Mucosa of stomach (tissue), 1 donor: ENCODE results near the gene AOAH.
"Not testable (repeated sequence)": the region's sequence is repeated elsewhere in the genome, so short reads cannot be mapped to it uniquely, and the experiment has no call there.

ENCODE experiments used
- H3K27me3 ChIP-seq: one replicate; pipeline ENCODE4 v1.7.0; 2013; ENCODE audit warnings: mild to moderate bottlenecking, low read length; ENCODE audit not compliant: control insufficient read depth, insufficient read depth
- H3K36me3 ChIP-seq: one replicate; pipeline ENCODE4 v1.7.0; 2013; ENCODE audit warnings: low read length; ENCODE audit not compliant: control insufficient read depth, insufficient read depth
- H3K4me1 ChIP-seq: one replicate; pipeline ENCODE4 v1.7.0; 2013; ENCODE audit warnings: mild to moderate bottlenecking, low read length; ENCODE audit not compliant: control insufficient read depth, insufficient read depth
- H3K4me3 ChIP-seq: one replicate; pipeline ENCODE4 v1.7.0; 2013; ENCODE audit warnings: low read length
- H3K9ac ChIP-seq: one replicate; pipeline ENCODE4 v1.7.0; 2013; ENCODE audit warnings: mild to moderate bottlenecking, low read length, moderate library complexity
- H3K9me3 ChIP-seq: one replicate; pipeline ENCODE4 v1.7.0; 2013; ENCODE audit warnings: mild to moderate bottlenecking, low read length, moderate library complexity; ENCODE audit not compliant: control insufficient read depth
- donor health status: Pancreatic carcinoma.

AOAH gene

GRCh38 chr7:36711256-36711655, 13.0 kb downstream of the AOAH start:
- no peak overlapping the region for H3K9ac ChIP-seq
- H3K27me3 ChIP-seq = peaks cover 4% of the 10 kb centered on the region
- no peak overlapping the region for H3K4me3 ChIP-seq
- peaks cover 10% of the 10 kb centered on the region for H3K4me1 ChIP-seq
- H3K36me3 ChIP-seq = no peaks in the 10 kb centered on the region
- H3K9me3 ChIP-seq = no peaks in the 10 kb centered on the region

- Histone ChIP-seq H3K9me3 (no peaks in the 10 kb centered on the region), H3K4me3 (no peak overlapping the region), H3K27me3 (peaks cover 4% of the 10 kb centered on the region), H3K36me3 (no peaks in the 10 kb centered on the region), H3K9ac (no peak overlapping the region), H3K4me1 (peaks cover 10% of the 10 kb centered on the region)
Observed at GRCh38 chr7:36710186-36710791, 14.0 kb downstream of the AOAH start.

GRCh38 chr7:36708767-36709166, 15.5 kb downstream of the AOAH start:
- Histone ChIP-seq H3K4me3 (no peak overlapping the region), H3K4me1 (peaks cover 10% of the 10 kb centered on the region), H3K27me3 (peaks cover 4% of the 10 kb centered on the region), H3K9me3 (no peaks in the 10 kb centered on the region), H3K36me3 (no peaks in the 10 kb centered on the region), H3K9ac (no peak overlapping the region)

GRCh38 chr7:36707898-36708297, 16.4 kb downstream of the AOAH start:
- H3K4me3 ChIP-seq = no peak overlapping the region
- peaks cover 4% of the 10 kb centered on the region for H3K27me3 ChIP-seq
- H3K9me3 ChIP-seq = no peaks in the 10 kb centered on the region
- no peak overlapping the region for H3K9ac ChIP-seq
- peaks cover 10% of the 10 kb centered on the region for H3K4me1 ChIP-seq
- H3K36me3 ChIP-seq = no peaks in the 10 kb centered on the region

DNA sequence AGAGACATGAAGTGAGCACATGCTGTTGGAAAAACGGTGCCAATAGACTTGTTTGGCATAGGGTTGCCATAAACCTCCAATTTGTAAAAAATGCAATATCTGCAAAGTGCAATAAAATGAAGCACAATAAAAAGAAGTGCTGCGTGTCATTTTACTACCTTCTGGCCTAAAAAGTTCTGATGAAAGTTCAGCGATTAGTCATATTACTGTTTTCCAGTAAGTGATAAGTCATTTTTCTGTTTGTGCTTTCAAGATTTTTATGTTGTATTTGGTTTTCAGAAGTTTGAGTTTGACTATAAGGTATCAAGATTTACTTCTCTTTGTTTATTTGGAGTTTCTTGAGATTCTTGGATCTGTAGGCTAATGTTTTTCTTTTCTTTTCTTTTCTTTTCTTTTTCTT, 16.8 kb downstream of the AOAH start:
- no peaks in the 10 kb centered on the region for H3K36me3 ChIP-seq
- peaks cover 4% of the 10 kb centered on the region for H3K27me3 ChIP-seq
- no peak overlapping the region for H3K9ac ChIP-seq
- H3K9me3 ChIP-seq = no peaks in the 10 kb centered on the region
- H3K4me1 ChIP-seq = peaks cover 10% of the 10 kb centered on the region
- H3K4me3 ChIP-seq = no peak overlapping the region

GRCh38 chr7:36703860-36704259, 20.4 kb downstream of the AOAH start:
- H3K9me3 ChIP-seq, H3K4me3 ChIP-seq, H3K27me3 ChIP-seq, H3K9ac ChIP-seq, H3K36me3 ChIP-seq, H3K4me1 ChIP-seq: not testable (repeated sequence)

DNA sequence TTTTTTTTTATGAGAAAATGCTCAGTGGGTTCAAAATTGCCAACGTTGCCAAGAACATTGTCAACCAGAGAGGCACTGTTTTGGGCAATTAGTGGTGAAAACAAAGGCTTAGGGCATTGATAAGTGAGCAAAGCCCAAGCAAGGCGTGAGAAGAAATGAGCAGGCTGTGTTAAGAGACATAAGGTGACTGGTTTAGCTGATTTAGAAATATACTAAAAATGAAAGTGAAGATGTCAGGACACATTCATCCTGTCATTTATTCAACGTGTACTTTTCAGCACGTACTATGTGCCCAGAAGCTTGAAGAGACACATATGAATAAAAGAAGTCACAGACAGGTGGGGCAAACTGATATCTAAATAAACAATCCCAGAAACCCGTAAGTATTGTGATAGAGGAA, 31.8 kb downstream of the AOAH start:
- H3K9ac ChIP-seq = no peak overlapping the region
- H3K27me3 ChIP-seq = no peaks in the 10 kb centered on the region
- no peaks in the 10 kb centered on the region for H3K4me1 ChIP-seq
- no peak overlapping the region for H3K4me3 ChIP-seq
- no peaks in the 10 kb centered on the region for H3K36me3 ChIP-seq
- H3K9me3 ChIP-seq = no peaks in the 10 kb centered on the region

DNA sequence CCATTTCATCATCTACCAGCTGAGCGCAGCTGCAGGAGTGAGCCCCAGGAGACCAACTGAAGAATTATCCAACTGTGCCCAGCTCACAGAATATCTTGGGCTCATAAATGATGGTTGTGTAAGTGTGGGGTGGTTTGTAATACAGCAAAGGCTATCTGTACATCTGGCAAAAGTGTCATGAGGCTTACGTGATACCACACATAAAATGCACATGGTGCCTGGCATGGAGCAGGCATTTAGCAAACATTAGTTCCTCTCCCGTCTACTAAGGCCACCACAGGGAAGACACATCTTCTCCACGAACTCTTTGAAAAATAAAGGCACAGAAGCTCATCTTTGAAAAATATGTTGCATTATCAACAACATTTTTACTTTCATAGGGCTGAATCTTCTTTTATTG, 32.3 kb downstream of the AOAH start:
- Histone ChIP-seq H3K36me3 (no peaks in the 10 kb centered on the region), H3K4me1 (no peaks in the 10 kb centered on the region), H3K9me3 (no peaks in the 10 kb centered on the region), H3K4me3 (no peak overlapping the region), H3K27me3 (no peaks in the 10 kb centered on the region), H3K9ac (no peak overlapping the region)

GRCh38 chr7:36690514-36691187, 33.6 kb downstream of the AOAH start:
- H3K36me3 ChIP-seq = no peaks in the 10 kb centered on the region
- H3K4me1 ChIP-seq = no peaks in the 10 kb centered on the region
- no peak overlapping the region for H3K9ac ChIP-seq
- H3K27me3 ChIP-seq = no peaks in the 10 kb centered on the region
- H3K9me3 ChIP-seq = no peaks in the 10 kb centered on the region
- no peak overlapping the region for H3K4me3 ChIP-seq

DNA sequence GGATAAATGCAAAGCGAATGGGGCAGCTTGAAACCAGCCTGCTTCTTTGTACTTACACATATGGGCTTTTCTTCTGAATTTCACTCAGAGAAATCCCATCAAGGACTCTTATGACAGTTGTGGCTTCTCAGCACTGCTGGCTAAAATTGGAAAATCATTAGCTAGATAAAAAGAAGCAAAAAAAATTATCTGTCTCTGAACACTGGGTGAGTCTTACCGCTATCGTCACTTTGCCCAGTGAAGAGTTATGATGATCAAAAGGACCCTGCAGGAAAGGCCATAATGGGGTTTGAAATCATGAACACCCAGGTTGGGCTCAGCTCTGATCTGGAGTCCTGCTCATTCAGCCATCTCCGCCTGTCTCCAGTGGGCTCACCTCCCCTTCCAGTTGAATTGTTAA, 34.3 kb downstream of the AOAH start:
- no peaks in the 10 kb centered on the region for H3K27me3 ChIP-seq
- H3K9ac ChIP-seq = no peak overlapping the region
- no peaks in the 10 kb centered on the region for H3K36me3 ChIP-seq
- H3K4me1 ChIP-seq = no peaks in the 10 kb centered on the region
- H3K9me3 ChIP-seq = no peaks in the 10 kb centered on the region
- no peak overlapping the region for H3K4me3 ChIP-seq

DNA sequence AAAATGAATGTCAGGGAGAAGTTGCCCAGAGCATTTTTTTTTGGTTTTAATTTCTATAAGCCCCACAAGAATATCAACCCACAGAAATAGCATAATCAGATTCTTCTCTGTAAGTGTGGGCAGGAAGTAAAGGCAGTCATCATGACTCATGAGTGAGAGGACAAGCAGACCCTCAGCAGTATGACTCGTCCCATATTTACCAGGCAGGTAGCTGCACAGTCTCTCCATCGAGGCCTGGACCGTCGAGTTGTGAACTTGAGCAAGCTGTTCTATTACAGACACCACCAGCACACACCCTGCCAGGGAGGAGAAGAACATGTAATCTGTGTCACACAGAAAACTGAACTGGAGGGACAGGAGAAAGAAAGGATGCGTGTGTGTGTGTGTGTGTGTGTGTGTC, 37.8 kb downstream of the AOAH start:
- H3K4me3 ChIP-seq = no peak overlapping the region
- no peak overlapping the region for H3K9ac ChIP-seq
- no peaks in the 10 kb centered on the region for H3K9me3 ChIP-seq
- no peaks in the 10 kb centered on the region for H3K27me3 ChIP-seq
- no peaks in the 10 kb centered on the region for H3K36me3 ChIP-seq
- no peaks in the 10 kb centered on the region for H3K4me1 ChIP-seq

- no peaks in the 10 kb centered on the region for H3K4me1 ChIP-seq
- no peaks in the 10 kb centered on the region for H3K36me3 ChIP-seq
- H3K9me3 ChIP-seq = no peaks in the 10 kb centered on the region
- no peaks in the 10 kb centered on the region for H3K27me3 ChIP-seq
- H3K4me3 ChIP-seq = no peak overlapping the region
- H3K9ac ChIP-seq = no peak overlapping the region
Observed at GRCh38 chr7:36684954-36685353, 39.3 kb downstream of the AOAH start.
